HG03575 (cell line): ENCODE measurements around the gene STC2.

ENCODE experiments used
- ATAC-seq: cut with Tn5 transposase; IDR thresholded peaks from one replicate; pipeline ENCODE4 v1.9.1; 2021; ENCODE audit not compliant: unreplicated experiment, insufficient number of reproducible peaks, low FRiP score; ENCODE audit errors: extremely low read depth

Gene STC2

GRCh38 chr5:173281910-173282309 is 46.3 kb downstream of the STC2 start:
- ATAC-seq, result no peak

DNA sequence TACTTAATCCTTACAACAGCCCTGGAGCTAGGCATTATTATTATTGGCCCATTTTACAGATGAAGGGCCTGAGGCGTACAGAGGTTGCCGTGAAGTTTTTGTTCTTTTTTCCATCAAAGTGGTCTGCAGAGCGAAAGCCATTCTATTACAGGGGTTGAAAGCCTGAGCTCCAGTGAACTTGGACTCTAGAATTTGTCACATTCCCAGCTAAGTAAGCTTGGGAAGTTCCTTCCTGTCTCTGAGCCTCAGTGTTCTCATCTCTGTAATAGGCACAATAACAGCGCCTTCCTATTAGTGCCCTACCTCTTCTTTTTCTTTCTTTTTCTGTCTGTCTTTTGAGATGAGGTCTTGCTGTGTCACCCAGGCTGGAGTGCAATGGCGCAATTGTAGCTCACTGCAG is 49.0 kb downstream of the STC2 start:
- no peak for ATAC-seq

DNA sequence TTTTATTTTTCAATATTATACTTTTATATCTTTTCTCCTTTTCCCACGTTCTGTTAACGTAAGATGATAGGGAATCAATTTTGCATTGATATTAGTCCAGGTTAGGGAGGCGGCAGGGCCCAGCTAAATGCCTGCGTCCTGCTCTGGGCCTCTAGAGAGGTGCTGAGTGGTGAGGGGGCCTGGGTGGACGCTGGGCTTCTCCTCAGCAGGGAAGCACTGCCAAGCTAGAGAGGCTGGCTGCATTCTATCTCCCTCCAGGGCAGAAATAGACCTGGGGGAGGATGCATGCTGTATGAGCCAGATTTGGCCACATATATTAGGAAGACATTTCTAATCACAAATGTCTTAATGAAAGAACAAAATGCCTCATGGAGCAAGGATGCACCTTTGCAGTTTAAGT is 49.6 kb downstream of the STC2 start:
- ATAC-seq, result no peak

DNA sequence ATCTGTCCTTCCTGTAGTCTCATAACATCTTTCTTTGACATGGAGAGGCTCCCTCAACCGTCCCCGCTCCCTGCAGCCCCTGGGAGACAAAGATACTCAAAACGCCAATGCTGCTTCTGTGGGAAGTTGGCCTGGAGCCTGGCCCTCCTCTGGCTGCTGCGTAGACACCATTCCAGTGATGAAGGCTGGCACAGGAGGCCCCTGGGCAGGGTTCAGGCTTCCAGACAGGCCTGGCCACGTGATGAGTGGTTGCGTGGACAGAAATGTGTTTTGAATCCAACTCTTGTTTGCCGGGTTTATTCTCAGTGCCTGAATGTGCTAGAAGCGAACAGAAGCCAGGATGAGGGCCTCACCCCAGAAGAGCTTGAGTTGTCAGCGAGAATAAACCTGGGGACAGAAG is 50.0 kb downstream of the STC2 start:
- no peak for ATAC-seq

DNA sequence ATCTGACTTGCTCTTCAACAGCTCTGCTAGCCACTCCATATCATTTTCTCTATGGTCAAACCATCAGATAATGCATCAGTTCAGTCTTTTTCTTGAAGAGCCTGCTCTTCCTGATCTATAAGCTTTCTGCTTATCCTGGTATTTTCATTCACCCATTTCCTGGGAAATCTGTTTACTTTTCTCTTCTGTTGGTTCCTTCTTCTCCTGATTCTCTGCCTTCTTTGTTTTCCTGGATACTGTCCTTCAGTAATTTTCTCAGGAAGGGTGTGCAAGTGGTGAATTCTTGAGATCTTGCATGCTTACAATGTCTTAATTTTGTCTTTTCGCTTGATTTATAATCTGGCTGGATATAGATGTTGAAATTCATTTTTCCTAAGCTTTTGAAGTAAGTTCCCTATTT is 53.4 kb downstream of the STC2 start:
- no peak for ATAC-seq

- no peak for ATAC-seq
Measured at GRCh38 chr5:173271419-173271818, 56.8 kb downstream of the STC2 start.

DNA sequence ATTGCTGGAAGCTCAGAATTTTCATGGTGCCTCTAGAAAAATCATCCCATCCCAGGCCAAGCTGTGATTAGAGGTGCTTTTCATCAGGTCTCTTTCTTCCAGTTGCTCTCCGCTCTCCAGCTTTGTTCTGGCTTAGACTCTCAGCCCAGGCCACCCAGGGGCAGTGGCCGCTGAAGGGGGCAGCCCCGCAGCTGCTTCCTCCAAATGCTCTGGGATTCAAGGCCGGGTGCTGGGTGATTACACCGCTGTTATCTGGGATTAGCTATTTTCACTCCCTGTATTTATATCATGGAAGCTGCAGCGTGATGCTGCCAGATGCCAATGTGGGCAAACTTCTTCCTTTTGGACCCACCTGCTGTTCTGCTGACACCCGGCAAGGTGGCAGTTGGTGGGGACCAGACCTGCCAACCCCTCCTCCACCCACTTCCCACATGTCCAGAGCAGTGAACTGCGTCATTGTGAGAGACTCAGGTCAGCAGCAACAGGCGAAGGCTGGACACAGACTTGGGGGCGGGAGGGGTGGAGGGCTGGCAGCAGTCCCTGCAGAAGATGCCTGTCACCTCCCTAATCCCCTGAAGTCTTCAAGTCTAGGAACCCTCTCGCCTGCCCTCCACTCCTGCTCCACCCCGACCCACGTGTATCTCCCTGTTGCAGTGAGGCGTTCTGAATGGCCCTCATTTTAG is 59.3 kb downstream of the STC2 start:
- ATAC-seq, result no peak

DNA sequence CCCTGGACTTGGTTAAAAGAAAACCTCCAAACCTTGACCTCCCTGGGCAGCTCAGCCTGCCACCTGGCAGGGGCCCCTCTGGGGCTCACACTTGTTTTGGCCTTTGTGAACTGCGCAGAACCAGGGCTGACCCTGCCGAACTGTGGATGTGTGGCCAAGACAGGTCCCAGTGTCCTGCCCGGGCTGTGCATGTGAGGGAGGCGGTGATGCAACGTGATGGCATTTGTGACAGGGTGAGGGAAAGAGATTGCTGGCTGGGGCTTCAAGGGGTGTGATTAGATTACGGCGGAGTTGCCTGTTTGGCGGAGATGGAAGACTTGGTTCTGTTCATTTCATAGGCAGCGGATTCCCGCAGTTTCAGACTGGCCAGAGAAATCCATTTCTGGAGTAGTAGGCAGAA is 62.8 kb downstream of the STC2 start:
- no peak for ATAC-seq
